GM19043 (cell line): ENCODE measurements around the gene PYCARD.
"Not testable (repeated sequence)": the region's sequence is repeated elsewhere in the genome, so short reads cannot be mapped to it uniquely, and the experiment has no call there.

Source experiments
- ATAC-seq: cut with Tn5 transposase; IDR thresholded peaks from one replicate; pipeline ENCODE4 v1.9.1; 2021; ENCODE audit warnings: low read depth; ENCODE audit not compliant: unreplicated experiment

The PYCARD gene

DNA sequence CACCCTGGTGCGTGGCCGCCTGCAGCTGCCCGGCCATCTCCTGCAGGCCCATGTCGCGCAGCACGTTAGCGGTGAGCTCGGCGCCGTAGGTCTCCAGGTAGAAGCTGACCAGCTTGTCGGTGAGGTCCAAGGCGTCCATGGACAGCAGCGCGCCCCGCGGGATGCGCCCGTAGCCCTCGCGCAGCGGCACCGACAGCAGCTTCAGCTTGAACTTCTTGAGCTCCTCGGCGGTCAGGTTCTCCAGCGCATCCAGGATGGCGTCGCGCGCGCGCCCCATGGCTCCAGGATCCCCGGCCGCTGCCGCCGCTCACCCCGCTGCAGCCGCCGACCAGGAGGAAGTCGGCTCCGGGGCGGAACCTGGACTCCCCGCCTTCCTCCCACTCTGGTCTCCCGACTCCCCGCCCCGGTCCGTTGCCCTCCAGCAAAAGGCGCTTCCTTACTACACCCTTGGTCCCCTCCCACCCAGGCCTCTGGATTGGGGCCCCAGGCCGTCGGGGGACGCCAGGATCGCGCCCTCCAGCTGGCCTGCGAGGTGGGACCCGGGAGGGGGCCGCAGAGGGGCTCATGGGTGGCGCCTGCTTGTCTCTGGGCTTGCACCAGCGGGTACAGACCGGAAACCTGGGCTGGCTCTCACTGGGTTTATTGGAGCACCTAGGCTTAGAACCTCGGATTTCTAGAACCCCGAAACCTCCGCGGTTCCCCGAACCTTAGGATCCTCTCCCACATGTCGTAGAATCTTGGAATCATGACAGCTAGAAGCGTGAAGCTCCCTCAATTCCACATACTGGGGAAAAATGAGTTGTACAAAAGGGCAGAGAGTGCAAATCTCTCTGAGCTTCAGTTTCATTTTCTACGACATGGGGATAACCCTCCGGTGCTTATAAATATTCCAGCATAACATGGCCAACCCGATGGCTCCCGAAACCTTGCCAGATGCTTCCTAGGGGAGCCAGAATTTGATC is at the start of gene PYCARD:
PYCARD (minus strand) TSS at position 347 of the 962 bp plus-strand sequence; CDS start at position 277, 70 bp downstream.
- ATAC-seq = peak; percentile 37

GRCh38 chr16:31251435-31251834 is 48.9 kb upstream of the PYCARD start:
- ATAC-seq = no peak

- ATAC-seq = no peak
Observed at GRCh38 chr16:31250782-31251384, 48.3 kb upstream of the PYCARD start.

DNA sequence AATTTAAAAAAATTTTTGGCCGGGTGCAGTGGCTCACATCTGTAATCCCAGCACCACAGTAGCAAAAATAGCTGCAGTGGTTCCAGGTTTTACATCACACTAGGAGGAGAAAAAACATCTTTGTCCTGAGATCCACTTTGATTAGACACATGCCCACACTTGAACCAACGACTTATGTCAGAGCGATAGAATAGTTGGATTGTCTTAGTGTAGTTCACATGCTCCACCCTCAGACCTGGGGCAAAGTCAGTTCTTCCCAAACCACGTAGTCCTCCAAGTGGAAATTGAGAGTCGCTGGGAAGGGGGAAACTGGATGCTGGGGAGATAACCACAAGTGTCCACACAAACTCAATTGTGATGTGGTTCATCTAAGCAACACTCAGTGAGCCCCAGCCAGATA is 45.8 kb upstream of the PYCARD start:
- no peak for ATAC-seq

DNA sequence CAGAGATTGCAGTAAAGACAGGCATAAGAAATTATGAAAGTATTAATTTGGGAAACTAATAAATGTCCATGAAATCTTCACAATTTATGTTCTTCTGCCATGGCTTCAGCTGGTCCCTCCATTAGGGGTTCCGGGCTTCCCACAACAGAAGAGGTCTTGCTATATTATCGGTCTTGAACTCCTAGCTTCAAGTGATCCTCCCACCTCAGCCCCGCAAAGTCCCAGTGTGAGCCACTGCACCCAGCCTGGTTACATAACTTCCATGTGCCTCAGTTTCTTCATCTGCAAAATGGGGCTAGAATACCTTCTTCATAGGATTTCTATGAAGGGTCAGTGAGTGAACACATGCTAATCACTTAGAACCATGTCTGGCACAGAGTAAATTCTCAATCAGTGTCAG is 43.7 kb upstream of the PYCARD start:
- ATAC-seq = no peak

GRCh38 chr16:31245598-31245997 is 43.0 kb upstream of the PYCARD start:
- not testable (repeated sequence) for ATAC-seq

GRCh38 chr16:31243734-31244670 is 41.4 kb upstream of the PYCARD start:
- ATAC-seq = no peak

GRCh38 chr16:31242206-31242605 is 39.6 kb upstream of the PYCARD start:
- no peak for ATAC-seq

DNA sequence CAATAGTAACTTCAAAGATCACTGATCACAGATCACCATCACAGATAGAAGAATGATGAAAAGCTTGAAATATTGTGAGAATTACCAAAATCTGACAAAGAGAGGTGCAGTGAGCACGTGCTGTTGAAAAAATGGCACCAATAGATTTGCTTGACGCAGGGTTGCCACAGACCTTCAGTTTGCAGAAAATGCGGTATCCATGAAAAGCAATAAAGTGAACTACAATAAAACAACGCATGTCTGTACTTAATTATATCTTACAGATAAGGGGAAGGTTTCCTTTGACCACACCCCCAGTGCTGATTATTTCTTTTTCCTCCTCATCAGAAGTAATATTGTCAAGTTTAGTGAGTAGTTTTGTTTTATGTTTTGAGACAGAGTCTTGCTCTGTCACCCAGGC is 35.5 kb upstream of the PYCARD start:
- no peak for ATAC-seq

GRCh38 chr16:31229501-31229900 is 26.9 kb upstream of the PYCARD start:
- no peak for ATAC-seq

- no peak for ATAC-seq
Observed at GRCh38 chr16:31228206-31228605, 25.6 kb upstream of the PYCARD start.

DNA sequence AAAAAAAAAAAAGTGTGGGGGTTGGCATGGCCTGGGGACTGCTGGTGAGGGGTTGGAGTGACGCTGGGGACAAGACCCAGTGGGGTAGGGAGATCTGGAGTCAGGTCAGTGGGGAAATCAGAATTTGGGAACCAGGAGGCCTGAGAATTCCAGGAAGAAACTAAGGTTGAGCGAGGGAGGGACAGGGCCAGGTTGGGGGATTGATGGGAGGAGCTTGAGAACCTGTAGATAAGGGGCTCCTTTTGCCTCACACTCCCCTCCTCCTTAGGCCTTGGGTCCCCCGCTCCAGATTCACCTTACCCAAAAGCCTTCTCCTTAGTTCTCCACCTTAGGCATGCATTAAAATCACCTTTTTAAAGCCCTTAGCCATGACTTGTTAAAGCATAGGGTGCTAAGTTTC is 22.6 kb upstream of the PYCARD start:
- ATAC-seq = no peak

- ATAC-seq = no peak
Observed at GRCh38 chr16:31224092-31224955, 21.8 kb upstream of the PYCARD start.

GRCh38 chr16:31223044-31223443 is 20.5 kb upstream of the PYCARD start:
- no peak for ATAC-seq

DNA sequence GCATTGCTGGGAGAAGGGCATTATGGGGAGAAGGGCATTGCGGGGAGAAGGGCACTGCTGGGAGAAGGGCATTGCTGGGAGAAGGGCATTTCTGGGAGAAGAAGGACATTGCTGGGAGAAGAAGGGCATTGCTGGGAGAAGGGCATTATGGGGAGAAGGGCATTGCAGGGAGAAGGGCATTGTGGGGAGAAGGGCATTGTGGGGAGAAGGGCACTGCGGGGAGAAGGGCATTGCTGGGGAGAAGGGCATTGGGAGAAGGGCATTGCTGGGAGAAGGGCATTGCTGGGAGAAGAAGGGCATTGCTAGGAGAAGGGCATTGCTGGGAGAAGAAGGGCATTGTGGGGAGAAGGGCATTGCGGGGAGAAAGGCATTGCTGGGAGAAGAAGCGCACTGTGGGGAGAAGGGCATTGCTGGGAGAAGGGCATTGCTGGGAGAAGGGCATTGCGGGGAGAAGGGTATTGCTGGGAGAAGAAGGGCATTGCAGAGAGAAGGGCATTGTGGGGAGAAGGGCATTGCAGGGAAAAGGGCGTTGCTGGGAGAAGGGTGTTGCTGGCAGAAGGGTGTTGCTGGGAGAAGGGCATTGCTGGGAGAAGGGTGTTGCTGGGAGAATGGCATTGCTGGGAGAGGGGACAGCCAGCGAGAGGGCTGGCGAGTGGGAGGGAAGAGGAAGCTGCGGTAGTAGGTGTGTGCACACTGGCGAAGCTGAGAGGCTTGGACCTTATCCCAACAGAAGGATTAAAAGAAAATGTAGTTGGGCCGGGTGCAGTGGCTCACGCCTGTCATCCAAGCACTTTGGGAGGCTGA is 19.0 kb upstream of the PYCARD start:
- ATAC-seq = no peak

GRCh38 chr16:31219154-31219741 is 16.7 kb upstream of the PYCARD start:
- ATAC-seq = no peak

- no peak for ATAC-seq
Observed at GRCh38 chr16:31217136-31217530, 14.6 kb upstream of the PYCARD start.

DNA sequence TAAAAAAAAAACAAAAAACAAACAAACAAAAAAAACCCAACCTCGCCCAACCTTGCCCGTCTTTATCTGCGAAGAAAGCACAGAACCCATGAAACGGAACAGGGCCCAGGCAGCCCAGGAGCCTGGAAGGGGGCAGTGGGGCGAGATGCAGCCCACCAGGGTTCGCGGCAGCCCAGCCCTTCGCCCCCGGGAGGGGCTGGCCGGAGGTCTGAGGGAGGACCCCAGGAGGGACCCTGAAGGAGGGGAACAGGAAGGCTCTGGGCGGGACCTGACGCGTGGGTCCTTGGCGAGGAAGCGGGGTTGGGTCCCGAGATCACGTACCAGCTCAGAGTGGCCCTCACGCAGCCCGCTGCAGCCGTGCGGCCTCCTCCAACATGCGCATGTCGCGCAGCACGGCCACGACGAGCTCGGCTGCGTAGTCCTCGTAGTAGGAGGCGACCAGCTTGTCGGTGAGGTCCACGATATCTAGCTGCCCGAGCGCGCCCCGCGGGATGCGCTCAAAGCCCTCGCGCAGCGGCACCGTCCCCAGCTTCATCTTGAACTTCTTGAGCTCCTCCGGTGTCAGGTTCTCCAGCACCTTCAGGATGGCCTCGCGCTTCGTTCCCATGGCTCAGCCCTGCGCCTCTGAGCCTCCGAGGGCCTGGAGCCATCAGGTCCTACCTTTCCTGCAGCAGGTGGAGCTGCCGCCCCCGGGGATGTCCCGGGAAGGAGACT is 14.0 kb upstream of the PYCARD start, which contains the start of gene PYDC1:
PYDC1 (minus strand) TSS at position 714 of the 714 bp plus-strand sequence; CDS start at position 607, 107 bp downstream.
- ATAC-seq = no peak
